GM12872 (cell line): Measurements from ENCODE around the gene NME8.

Experiments
- CTCF ChIP-seq: IDR thresholded peaks from 3 replicates; pipeline ENCODE4 v1.5.1; 2011; ENCODE audit warnings: low read depth, mild to moderate bottlenecking, low read length, moderate library complexity; ENCODE audit not compliant: insufficient read depth

NME8 gene

GRCh38 chr7:37833818-37834146, 14.6 kb upstream of the NME8 start:
- no peak for TF ChIP-seq CTCF

GRCh38 chr7:37853468-37853867, 5.1 kb downstream of the NME8 start:
- TF ChIP-seq CTCF = peak; percentile 37; the same call in 1 of the 3 replicates

- no peak for TF ChIP-seq CTCF
These were observed 33.7 kb downstream of the NME8 start for GRCh38 chr7:37882086-37882485.

- TF ChIP-seq CTCF = no peak
These were observed 45.0 kb downstream of the NME8 start for GRCh38 chr7:37893359-37893758.

GRCh38 chr7:37894671-37895070, 46.3 kb downstream of the NME8 start:
- no peak for TF ChIP-seq CTCF

GRCh38 chr7:37899712-37900247, 51.4 kb downstream of the NME8 start:
- TF ChIP-seq CTCF = no peak

GRCh38 chr7:37901236-37901827, 52.9 kb downstream of the NME8 start:
- peak; percentile 56 for TF ChIP-seq CTCF
